Retina (tissue), 1 donor: Measurements from ENCODE around the gene RABGGTA.
"Not testable (repeated sequence)": the region's sequence is repeated elsewhere in the genome, so short reads cannot be mapped to it uniquely, and the experiment has no call there.

ENCODE experiments used
- DNase-seq: peaks from one replicate; pipeline ENCODE4 v3.0.0-alpha.2; 2016

The RABGGTA gene

DNA sequence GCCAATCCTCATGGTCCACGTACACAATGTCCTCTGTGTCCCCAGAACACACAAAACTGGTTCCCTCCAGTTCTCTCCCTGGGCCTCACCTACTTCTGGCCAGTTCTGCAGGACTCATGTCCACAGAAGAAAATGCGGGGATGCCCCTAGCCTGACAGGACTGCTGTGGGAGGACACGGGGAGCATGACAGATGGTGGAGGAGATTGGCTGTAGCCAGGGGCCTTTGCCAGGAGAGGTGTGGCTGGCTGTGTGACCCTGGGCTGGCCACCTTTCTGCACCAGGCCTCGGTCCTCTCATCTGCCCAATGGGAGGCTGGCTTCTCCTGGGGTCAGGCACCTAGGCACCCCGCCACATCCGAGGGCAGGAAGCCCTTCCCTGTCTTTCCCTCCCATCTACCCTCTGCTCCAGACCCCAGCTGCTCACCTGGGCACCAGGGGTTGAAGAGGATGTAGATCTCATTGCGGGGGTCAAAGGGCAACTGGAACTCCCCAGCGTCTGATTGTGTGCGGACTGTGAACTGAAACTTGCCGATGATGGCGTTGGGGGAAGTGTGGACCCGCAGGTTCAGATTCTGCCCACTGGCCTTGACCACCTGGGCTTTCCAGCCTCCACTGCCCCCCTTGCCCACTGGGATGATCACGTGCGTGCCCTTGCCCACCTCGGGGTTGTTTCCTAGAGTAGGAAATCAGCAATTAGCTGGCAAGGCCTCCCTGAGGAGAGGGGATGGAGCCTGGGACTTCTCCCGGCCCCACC lies 11.2 kb downstream of the RABGGTA start:
- DNase-seq, result no peak

DNA sequence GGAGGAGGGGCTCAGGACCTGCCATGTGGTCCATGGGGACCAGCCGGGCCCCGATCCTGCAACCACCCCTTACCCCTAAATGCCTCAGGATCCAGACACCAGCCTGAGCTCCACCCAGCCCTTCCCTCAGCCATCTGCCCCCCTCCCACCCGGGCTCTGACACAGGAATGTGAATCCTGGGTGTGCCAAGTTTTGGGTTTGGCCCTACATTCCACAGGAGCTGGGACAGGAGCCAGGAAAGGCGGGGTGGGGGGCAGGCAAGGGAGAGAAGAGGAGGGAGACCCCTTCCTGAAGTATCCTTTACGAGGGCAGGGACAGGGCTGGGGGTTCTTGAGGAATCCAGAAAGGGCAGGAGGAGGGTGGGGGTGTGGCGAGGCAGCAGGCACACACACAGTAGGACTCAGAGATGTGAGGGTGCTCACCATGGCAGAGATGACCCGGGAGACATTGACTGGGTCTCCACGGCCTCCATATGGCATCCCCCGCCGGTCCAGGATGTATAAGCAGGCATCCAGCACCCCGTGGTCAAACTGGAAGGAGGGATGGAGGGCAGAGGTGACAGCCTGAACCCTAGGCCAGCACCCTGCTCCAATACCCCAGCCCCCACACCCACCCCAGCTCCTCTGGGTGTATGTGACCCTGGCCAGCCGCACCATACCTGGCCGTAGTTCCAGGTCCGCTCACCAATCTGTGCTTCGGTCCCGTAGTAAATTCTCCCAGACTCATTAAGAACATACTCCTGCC lies 11.9 kb downstream of the RABGGTA start:
- DNase-seq, result no peak

DNA sequence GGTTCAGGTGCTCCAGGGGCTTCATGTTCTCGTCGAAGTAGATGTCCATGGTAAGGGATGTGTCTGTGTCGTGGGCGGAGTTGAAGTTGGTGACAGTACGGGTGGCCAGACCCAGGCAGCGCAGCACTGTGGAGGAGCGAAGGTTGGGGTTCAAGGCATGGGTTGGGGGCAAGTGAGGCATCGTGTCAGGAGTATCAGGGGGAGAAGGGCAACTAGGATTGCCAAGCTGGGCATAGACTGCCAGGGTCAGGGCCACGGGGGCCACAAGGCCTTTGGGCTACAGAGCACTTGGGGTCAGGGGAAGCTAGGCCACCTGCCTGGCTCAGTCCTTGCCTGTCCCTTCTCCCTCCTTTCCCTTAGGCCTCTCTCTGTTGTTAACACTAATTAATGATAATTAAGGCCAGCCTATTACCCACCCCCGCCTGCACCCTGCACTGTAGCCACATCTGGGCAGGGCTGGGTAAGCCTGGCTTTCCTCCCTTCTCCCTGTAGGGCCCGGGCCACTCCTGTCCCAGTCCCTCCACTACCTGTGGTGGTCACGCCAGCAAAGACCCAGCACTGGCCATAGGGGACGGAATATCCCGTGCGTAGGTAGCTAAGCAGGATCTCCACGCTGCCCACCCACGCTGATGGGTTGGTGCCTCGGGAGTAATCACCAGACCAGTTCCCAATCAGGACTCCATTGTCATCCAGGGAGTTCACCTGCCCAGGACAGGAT lies 12.7 kb downstream of the RABGGTA start:
- DNase-seq, result no peak

DNA sequence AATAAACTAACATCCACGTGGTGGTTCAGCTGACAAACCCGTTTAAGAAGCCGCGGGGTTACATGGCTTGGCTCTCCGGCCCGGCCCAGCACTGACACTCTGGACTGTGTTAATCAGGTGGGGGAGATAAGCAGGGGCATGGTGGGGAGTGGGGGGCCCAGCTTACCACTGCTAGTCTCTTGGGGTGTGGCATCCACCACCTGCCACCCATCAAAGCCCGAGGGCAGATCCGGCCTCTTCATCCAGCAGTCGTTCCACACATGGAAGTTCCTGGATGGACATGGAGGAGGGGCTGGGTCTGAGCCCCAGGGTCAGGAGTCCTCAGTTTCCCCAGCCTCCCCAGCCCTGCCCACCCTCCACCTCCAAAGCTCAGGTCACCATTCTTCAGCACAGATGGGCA lies 13.3 kb downstream of the RABGGTA start:
- no peak for DNase-seq

DNA sequence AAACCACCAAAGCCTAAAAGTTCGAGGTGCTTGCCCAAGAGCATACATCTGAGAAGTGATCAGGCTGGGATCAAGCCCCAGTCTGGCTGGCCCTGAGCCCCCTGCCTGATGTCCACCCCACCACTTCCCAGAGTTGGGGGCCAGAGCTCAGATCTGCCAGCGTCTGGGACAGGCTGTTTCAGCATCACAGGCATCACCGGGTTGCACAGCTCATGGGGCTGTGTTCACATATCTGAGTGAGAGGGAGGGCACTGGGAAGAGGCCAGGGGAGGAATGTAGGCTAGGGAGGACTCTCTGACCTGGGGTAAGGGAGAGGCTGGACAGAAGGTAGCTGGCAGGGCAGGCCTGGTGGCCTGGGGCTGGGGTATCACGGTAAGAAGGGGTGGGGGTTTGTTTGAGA lies 14.4 kb downstream of the RABGGTA start:
- DNase-seq, result no peak

DNA sequence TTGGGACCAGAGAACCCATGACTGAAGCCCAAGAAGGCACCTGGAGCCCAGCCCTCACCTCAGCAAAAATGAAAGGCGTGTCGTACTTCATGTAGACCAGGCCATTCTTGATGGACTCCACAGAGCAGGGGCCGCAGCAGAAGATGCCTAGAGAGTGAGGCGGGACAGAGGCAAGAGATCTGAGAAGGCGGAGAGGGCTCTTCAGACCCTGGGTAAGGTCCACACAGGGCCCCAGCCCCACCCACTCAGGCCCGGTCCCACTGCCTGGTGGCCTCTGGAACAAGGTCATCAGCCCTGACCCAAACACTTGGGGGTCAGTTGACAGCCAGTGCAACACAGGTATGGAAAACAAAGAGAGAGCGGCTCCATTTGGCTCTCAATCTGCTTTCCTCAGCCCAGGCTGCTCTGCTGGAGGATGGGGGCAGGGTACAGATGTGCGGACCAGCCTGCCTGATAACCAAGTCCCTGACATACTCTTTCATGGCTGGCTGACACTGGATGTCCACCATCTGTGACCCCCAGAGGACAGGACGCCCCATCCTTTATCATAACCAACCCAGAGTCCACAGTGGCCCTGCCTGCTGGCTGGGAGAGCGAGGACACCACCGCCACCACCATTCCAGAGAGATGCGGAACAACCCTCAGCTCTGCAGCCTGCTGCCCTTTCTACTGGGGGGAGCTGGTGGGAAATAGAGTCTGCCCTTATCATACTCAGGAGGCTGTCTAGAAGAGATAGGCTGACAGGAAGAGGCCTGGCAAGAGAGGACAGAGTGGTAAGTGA lies 15.3 kb downstream of the RABGGTA start:
- no peak for DNase-seq

DNA sequence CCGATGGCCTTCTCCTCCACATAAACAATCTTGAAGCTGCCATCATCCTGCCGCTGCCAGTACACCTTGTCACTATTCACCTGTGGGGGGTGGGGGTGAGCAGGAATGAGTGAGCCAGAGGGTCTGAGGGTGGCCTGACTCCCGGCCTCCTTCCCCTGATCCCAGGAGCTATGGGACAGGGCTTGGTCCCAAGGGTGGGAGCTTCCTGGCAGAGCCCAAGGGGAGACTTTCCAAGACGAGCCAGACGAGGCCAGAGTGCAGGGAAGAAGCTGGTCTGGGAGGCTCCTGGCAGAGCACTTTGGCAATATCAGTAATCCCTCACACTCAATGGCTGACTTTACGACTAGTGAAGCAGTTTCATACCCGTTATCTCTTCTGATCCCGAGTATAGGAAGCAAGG lies 16.0 kb downstream of the RABGGTA start:
- DNase-seq, result no peak

DNA sequence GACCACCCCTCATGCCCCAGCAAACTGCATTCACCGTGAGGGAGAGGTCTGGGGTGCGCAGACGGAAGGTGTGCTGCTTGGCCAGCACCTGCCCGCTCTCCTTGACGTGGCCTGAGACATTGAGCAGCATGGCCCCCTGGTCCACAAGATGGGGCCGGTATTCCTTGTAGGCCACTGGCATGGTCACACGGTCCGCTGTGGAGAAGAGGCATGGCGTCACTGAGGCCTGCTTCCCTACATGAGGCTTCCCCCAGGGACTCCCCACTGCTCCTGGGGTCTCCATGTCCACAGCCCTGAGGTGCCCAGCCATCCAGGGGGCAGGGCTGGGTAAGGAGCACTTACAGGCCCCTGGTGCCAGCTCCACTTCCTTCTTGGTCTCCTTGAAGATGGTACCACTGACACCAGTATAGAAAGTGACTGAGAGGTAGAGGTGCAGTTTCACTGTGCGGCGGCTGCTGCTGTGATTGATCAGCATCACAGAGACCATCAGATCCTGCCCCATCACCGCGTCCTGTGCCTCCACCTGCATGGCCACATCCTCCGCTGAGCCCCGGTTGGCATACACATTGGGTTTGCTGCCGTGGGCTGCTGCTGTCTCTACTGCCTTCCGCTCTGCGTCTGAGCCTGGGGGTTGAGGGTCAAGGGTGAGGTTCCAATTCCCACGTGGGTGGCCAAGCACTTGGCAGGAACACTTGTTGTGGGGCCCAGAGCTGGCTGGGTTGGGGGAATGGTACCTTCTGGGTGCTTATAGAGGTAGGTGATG lies 16.6 kb downstream of the RABGGTA start:
- DNase-seq, result no peak

DNA sequence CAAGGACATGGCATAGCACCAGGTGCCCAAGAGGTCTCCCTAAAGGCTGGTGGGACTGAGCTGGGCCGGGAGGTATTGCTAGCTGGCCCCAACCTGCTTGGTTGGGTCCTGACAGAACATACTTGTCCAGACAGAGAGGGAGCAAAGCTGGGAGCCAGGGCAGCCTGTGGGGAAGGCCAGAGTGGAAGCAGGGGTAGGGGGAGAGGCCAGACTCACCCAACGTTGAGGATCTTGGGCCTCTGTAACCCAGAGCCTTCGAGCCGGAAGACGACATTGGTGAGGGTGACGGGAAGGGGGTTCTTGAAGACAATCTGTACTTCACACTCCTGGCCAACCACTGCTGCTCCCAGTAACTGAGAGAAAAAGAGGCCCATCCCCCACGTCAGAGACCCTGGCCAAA lies 17.5 kb downstream of the RABGGTA start:
- DNase-seq, result no peak

DNA sequence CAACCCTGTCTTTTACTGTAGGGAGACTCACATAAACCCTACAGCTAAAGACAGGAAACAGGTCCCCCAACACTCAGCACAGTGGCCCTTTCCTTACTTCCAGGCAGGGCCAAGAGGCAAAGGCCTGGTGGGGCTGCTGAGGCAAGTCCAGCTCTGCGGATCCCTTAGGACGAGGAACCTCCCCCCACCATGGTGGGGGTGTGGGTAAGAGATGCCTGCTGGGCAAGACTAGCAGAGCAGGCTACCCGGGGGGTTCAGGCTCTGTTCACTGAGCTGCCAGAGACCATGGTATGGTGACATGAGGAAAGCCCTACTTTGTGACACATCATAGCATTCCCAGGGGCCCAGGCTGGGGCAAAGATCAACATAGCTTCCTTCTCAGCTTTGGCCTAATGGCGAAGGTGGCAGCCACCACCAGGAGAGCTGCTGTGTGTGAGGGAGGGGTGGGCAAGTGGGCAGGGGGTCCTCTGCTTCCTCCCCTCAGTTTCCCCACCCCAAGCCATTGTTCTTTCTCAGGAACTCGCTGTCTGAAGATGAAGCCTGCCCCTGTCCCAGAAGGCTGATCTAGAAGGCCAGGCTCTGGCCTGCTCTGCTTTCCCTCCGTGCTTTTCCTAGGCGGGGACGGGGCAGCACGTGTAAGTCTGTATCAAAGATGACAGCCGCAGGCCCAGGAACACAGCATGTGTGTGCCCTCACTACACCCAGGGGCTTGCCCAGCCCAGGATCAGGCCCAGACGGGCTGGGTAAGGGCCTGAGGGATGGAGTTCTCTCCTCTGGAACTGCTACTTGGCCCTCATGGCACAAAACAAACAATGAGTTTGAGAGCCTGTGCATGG lies 18.9 kb downstream of the RABGGTA start:
- no peak for DNase-seq

DNA sequence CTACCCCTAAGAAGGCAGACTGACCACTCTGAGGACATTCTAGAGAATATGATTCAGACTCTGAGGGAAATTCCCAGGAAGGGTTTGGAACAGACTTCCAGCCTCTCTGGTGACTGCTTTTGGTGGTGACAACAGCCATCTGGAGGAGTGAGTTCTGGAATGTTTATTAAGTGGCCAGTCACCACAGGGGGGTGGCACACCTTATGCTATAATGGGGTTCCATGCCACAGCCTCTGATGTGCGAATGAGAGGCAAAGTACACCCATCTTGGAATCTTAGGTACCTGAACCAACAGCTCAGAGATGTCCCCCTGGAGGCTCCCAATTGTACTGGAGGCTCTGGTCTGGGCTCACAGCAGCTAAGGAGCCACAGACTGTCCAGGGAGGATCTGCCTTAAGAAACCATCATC lies 19.5 kb downstream of the RABGGTA start:
- no peak for DNase-seq

DNA sequence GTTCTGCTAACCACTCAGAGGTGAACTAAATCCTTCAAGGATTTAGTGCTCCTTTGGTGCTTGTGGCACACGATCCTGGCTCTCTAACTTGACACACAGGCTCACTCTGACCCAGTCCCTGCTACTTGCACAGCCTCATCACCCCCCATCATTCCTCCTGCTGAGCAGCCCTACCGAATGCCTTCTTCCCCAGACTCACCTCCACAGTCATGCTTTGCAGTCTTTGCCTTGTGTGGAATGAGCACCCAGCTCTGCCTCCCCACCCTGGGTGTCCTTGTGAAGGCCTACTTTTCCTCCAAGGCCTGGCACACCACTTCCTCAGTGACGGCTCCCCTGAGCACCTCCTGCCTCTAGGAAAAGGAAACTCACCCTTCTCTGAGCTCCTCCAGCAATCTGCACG lies 21.0 kb downstream of the RABGGTA start:
- no peak for DNase-seq

DNA sequence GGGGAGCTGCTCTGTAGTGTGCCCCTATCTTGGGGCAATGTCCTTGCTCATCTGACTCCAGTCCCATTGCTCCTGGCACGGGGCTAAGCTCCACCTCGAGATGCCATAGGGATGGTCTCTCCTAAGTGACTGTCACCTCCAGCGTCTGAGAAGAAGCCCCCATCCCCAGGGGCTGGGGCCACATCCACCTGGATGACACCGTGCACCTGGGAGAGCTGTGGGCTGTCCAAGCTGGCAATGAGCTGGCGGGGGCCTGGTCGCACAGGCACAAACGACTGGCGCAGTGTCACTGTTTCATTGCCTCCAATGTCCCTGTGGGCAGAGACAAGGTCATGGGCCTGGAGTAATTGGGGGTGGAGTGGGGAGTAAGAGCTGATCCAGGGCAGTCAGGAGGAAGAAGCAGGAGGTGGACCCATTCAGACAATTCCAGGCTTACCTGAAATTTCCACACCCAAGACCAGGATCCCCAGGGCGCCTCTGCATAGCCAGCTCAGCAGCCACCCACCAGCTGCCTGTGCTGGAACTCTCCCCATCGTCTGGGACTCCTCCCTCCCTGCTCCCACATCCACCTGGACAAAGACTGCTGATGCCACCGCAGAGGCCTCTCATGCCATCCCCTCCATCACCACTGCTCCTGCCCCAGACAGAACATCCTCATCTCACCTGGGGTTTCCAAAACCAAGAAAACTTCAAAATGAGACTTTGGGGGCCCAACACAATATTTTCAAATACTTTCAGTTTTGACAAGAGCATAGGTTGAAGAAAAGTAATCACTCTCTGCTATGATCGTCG lies 22.0 kb downstream of the RABGGTA start:
- no peak for DNase-seq

DNA sequence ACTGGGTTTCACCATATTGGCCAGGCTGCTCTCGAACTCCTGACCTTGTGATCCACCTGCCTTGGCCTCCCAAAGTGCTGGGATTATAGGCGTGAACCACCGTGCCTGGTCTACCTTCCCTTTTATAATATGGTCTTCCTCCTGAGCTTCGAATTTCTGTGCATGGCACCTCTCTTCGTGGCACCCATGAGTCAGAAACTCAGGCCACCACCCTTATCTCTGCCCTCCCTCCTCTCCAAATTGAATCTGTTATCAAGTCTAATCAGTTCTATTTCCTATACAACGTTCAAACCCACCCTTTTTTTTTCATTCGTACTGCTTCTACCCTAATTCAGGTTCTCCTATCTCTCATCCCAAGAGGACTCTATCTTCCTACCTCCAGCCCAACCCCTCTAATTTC lies 24.0 kb downstream of the RABGGTA start:
- no peak for DNase-seq

DNA sequence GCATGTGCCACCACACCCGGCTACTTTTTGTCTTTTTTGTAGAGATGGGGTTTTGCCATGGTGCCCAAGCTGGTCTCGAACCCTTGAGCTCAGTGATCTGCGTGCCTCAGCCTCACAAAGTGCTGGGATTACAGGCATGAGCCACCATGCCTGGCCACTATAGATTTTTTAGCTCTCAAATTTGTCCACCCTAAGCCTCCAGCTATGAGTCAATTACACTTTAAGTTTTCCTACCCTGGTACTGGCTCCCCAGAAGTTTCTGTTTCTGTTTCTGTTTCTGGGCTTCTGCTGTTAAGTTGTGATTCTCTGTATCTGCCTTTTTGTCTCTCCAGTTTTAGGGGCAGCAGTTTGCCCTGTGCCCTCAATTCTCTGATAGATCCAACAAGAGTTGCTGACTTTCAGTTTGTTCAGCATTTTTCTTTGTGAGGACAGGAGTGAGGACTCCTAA lies 24.6 kb downstream of the RABGGTA start:
- DNase-seq, result no peak

DNA sequence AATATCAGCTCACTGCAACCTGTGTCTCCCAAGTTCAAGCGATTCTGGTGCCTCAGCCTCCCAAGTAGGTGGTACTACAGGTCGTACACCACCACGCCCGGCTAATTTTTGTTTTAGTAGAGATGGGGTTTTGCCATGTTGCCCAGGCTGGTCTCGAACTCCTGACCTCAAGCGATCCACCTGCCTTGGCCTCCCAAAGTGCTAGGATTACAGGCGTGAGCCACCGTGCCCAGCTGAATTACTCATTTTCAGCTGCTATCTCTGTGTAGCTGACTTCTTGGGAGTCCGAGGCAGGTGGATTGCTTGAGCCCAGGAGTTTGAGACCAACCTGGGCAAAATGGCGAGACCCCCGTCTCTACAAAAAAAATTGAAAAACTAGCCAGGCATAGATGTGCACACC lies 26.0 kb downstream of the RABGGTA start:
- DNase-seq, result not testable (repeated sequence)

DNA sequence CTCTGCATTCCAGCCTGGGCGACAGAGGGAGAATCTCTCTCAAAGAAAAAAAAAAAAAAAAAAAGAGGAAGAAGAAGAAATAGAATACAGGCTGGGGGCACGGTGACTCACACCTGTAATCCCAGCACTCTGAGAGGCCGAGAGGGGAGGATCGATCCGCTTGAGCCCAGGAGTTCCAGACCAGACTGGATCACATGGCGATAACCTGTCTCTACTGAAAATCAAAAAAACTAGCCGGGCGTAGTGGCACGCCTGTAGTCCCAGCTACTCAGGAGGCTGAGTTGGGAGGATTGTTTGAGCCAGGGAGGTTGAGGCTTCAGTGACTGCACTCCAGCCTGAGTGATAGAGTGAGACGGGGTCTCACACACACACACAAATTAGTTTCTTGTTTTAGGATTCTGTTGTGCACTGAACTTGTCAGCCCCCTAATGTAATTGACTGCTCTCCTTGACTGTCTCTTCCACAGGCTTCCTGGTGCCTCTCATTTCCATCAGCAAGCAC lies 28.0 kb downstream of the RABGGTA start:
- no peak for DNase-seq

DNA sequence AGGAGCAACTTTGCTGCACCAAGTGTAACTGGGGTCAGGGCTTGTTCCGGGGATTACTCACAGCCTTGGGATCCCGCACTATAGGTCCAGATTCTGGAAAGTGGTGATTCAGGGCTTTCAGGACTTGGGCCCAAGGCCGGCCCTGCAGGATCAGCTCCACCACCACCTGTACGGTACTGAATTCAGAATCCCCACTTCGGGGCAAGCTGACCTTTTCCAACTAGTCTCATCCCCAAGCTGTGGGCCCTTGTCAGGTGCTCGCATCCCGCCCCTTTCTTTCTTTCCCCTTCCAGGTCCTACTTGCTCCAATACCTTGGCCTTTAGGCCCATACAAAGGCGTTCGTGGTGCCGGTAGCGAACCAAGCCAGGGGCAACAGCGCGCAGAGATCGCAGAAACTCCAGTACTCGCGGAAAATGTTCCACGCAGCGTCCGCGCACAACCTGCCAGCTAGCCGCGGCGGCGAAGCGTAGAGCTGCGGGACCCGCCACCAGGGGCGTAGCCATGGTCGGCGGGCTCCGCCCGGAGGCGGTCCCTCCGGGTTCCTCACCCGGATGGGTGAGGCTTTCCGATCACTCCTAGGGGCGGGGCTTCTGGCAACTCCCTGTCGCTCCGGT lies 29.5 kb downstream of the RABGGTA start:
- peak; percentile 99 for DNase-seq

DNA sequence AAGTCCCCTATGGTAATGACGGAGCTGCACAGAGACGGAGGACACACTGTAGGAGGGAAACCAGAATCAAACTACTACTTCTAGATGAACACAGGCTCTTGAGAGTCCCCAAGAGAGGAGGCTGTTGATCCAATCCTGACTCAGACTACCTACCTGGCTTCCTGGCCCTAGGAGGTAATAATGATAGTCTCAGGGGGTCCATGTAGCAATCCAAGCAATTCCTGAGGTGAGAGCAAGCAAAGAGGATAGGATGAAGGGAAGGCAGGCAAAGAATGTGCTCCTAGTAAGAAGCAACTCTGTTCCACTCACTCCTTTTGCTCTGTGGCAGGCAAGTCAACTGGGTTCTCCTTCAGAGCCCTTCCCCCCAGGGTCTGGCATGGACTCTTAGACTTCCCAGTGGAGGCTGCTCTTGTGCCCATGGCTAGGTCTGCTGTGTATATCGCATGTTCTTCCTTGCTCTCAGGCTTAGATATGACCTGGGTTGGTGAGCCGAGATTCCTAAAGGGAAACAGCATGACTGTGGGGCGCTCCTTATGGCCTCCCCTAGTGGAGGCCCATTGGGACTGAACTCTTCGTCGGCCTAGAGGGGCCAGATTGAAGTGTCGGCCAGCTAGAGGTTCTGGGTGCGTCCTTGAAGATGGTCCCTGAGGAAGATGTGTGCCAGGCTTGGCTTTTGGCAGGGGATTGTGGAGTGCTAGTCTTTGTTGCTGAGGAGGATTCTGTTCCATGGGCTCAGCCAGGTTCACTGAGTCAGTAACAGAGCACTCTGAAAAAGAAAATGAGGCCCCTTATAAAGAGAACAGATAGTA lies 31.1 kb downstream of the RABGGTA start:
- DNase-seq, result no peak
